Stimulated activated CD4-positive, alpha-beta T cell treated with anti-CD3 and anti-CD28 coated beads, Interleukin-15, amount 100 ng/mL, for 24 hours (primary cell): Measurements from ENCODE around the gene IMP3.
"Not testable (repeated sequence)": the region's sequence is repeated elsewhere in the genome, so short reads cannot be mapped to it uniquely, and the experiment has no call there.

ENCODE experiments used
- DNase-seq: peaks from one replicate; pipeline ENCODE4 v3.0.0-alpha.2; 2020

Gene IMP3

GRCh38 chr15:75639709-75640482 lies at the start of gene IMP3:
Gene IMP3, minus strand, starts transcription at chr15:75640224. Its CDS starts 56 bp downstream, at chr15:75640168.
- DNase-seq = peak; percentile 96

- DNase-seq = not testable (repeated sequence)
These were observed 49.4 kb upstream of the IMP3 start for GRCh38 chr15:75689429-75689828.

GRCh38 chr15:75688831-75689230 lies 48.8 kb upstream of the IMP3 start:
- DNase-seq = no peak

- no peak for DNase-seq
These were observed 48.2 kb upstream of the IMP3 start for GRCh38 chr15:75688278-75688557.

GRCh38 chr15:75687486-75688277 lies 47.7 kb upstream of the IMP3 start:
- no peak for DNase-seq

GRCh38 chr15:75686212-75686642 lies 46.2 kb upstream of the IMP3 start:
- peak; percentile 86 for DNase-seq

- no peak for DNase-seq
These were observed 45.2 kb upstream of the IMP3 start for GRCh38 chr15:75685195-75685594.

- DNase-seq = no peak
These were observed 44.6 kb upstream of the IMP3 start for GRCh38 chr15:75684648-75685047.

GRCh38 chr15:75683646-75684312 lies 43.8 kb upstream of the IMP3 start:
- peak; percentile 82 for DNase-seq

GRCh38 chr15:75682181-75683135 lies 42.4 kb upstream of the IMP3 start:
- DNase-seq = no peak

- no peak for DNase-seq
These were observed 40.2 kb upstream of the IMP3 start for GRCh38 chr15:75680007-75680789.

GRCh38 chr15:75678324-75678690 lies 38.3 kb upstream of the IMP3 start:
- DNase-seq = not testable (repeated sequence)

- no peak for DNase-seq
These were observed 37.7 kb upstream of the IMP3 start for GRCh38 chr15:75677465-75678323.

- DNase-seq = no peak
These were observed 36.9 kb upstream of the IMP3 start for GRCh38 chr15:75676688-75677464.

GRCh38 chr15:75675579-75676404 lies 35.8 kb upstream of the IMP3 start:
- DNase-seq = no peak

GRCh38 chr15:75674366-75674765 lies 34.3 kb upstream of the IMP3 start:
- DNase-seq = no peak

- no peak for DNase-seq
These were observed 33.6 kb upstream of the IMP3 start for GRCh38 chr15:75673426-75674235.
